Measurements from ENCODE around the gene NCK2. TPM values are rescaled to one million over a fixed set of nuclear protein-coding genes. Genes with fewer than 3 reads are reported as not detected.

NCK2 gene
- polyA plus RNA-seq, 1 of the 3 experiments (the other 2 are of a cell fraction): 42.8 TPM

GRCh38 chr2:105925390-105925789 lies 180.7 kb downstream of the NCK2 start (continued):
- TF ChIP-seq MEF2A (IDR thresholded peaks at IDR 0.05; ENCODE audit: borderline replicate concordance, low read depth) (no peak), YY1 (IDR thresholded peaks at IDR 0.05; ENCODE audit: low read depth) (no peak), MXI1 (IDR thresholded peaks at IDR 0.05; ENCODE audit: low read depth, low read length) (no peak), CTCF (IDR thresholded peaks at IDR 0.05) (no peak), TAF1 (IDR thresholded peaks at IDR 0.05; ENCODE audit: borderline replicate concordance, low read depth, low read length) (no peak)

GRCh38 chr2:105926960-105927678 lies 182.4 kb downstream of the NCK2 start:
- H4K20me1 ChIP-seq (ENCODE audit: insufficient read depth): no peaks in the 10 kb centered on the region
- peaks cover 0 to 20% of the 10 kb centered on the region in 2 experiments; a peak in 2 of 4 replicates for H3K4me1 ChIP-seq (ENCODE audit: control insufficient read depth in 1 of 2, insufficient read depth in 2 of 2, low read depth in 1 of 2, low read length in 1 of 2)
- ChIA-PET CTCF (interaction anchor here (1.1 kb wide), 1 partner anchor 10 kb away, joined by 3 read pairs; no protein-coding TSS in a partner anchor), POLR2A (no interaction called here)
- H2AFZ ChIP-seq (ENCODE audit: low read depth): no peak overlapping the region
- no peaks in the 10 kb centered on the region for H3K9me2 ChIP-seq
- no peaks in the 10 kb centered on the region for H3K9me3 ChIP-seq
- WGBS (ENCODE audit: low lambda C conversion rate): 27% methylated on average over 3 of the region's 3 CpGs
- no peak overlapping the region for H3K9ac ChIP-seq
- no peaks in the 10 kb centered on the region for H3K36me3 ChIP-seq (replicated peaks in 1 of 2; ENCODE audit: control insufficient read depth in 1 of 2, insufficient read depth in 2 of 2, low read length in 1 of 2)
- no peak overlapping the region for H3K4me2 ChIP-seq
- H3K27ac ChIP-seq (ENCODE audit: low read depth in 2 of 2, low read length in 1 of 2): no peak overlapping the region
- no peaks in the 10 kb centered on the region for H3K79me2 ChIP-seq (ENCODE audit: insufficient read depth)
- no peak for TF ChIP-seq MXI1 (IDR thresholded peaks at IDR 0.05; ENCODE audit: low read depth, low read length)
- no peak for TF ChIP-seq GABPA (IDR thresholded peaks at IDR 0.05; ENCODE audit: low read depth)
- no peak for TF ChIP-seq SMC3 (IDR thresholded peaks at IDR 0.05; ENCODE audit: low read depth, low read length)
- TF ChIP-seq USF1 (IDR thresholded peaks at IDR 0.05; ENCODE audit: borderline replicate concordance, low read depth): no peak
- no peak for DNase-seq
- no peaks in the 10 kb centered on the region for H3K27me3 ChIP-seq (ENCODE audit: insufficient read depth)
- H3K4me3 ChIP-seq (ENCODE audit: low read depth in 2 of 2, low read length in 1 of 2): no peak overlapping the region
- no peaks in the 10 kb centered on the region for H3F3A ChIP-seq (replicated peaks; ENCODE audit: insufficient read depth)

- ChIA-PET CTCF (no interaction called here), POLR2A (no interaction called here)
- H3K9me3 ChIP-seq: no peaks in the 10 kb centered on the region
- no peaks in the 10 kb centered on the region for H4K20me1 ChIP-seq (ENCODE audit: insufficient read depth)
- TF ChIP-seq TEAD4 (IDR thresholded peaks at IDR 0.05; ENCODE audit: borderline replicate concordance, insufficient read depth) (no peak), POLR2AphosphoS5 (IDR thresholded peaks at IDR 0.05; ENCODE audit: low read depth, low read length) (no peak), EZH2phosphoT487 (IDR thresholded peaks at IDR 0.05; ENCODE audit: borderline replicate concordance, low read depth) (no peak), MXI1 (IDR thresholded peaks at IDR 0.05; ENCODE audit: low read depth, low read length) (no peak), YY1 (IDR thresholded peaks at IDR 0.05; ENCODE audit: low read depth) (no peak), FOXJ3 (CRISPR knock-in tag; IDR thresholded peaks at IDR 0.05) (no peak), SMC3 (IDR thresholded peaks at IDR 0.05; ENCODE audit: low read depth, low read length) (no peak), RFX5 (IDR thresholded peaks at IDR 0.05; ENCODE audit: low read length) (no peak), GATA2 (CRISPR knock-in tag; IDR thresholded peaks at IDR 0.05) (no peak), FOSL2 (IDR thresholded peaks at IDR 0.05; ENCODE audit: borderline replicate concordance, low read depth) (no peak)
- H3K9me2 ChIP-seq: no peaks in the 10 kb centered on the region
- no peaks in the 10 kb centered on the region for H3F3A ChIP-seq (replicated peaks; ENCODE audit: insufficient read depth)
- H3K4me2 ChIP-seq: no peak overlapping the region
- no peak for DNase-seq
- no peak overlapping the region for H2AFZ ChIP-seq (ENCODE audit: low read depth)
- no peaks in the 10 kb centered on the region for H3K27me3 ChIP-seq (ENCODE audit: insufficient read depth)
- peaks cover 0 to 20% of the 10 kb centered on the region in 2 experiments; a peak in 2 of 4 replicates for H3K4me1 ChIP-seq (ENCODE audit: control insufficient read depth in 1 of 2, insufficient read depth in 2 of 2, low read depth in 1 of 2, low read length in 1 of 2)
- no peak overlapping the region for H3K9ac ChIP-seq
- H3K4me3 ChIP-seq (ENCODE audit: low read depth in 2 of 2, low read length in 1 of 2): no peak overlapping the region
- 38% methylated on average over 4 of the region's 4 CpGs for WGBS (ENCODE audit: low lambda C conversion rate)
- H3K36me3 ChIP-seq (replicated peaks in 1 of 2; ENCODE audit: control insufficient read depth in 1 of 2, insufficient read depth in 2 of 2, low read length in 1 of 2): no peaks in the 10 kb centered on the region
- H3K27ac ChIP-seq (ENCODE audit: low read depth in 2 of 2, low read length in 1 of 2): no peak overlapping the region
- no peaks in the 10 kb centered on the region for H3K79me2 ChIP-seq (ENCODE audit: insufficient read depth)
Observed at GRCh38 chr2:105928086-105928485, 183.4 kb downstream of the NCK2 start.

Measured in SK-N-SH (cell line).